OCI-LY7 (cell line): ENCODE measurements around the gene GLYR1.

Source experiments
- CTCF ChIP-seq: fragments of 200-600 bp; sonication (generic); conservative IDR thresholded peaks from 2 replicates; pipeline ENCODE4 v1.5.1; 2014; ENCODE audit warnings: mild to moderate bottlenecking, antibody characterized with exemption, low read length, moderate library complexity, mixed read lengths
- EZH2phosphoT487 ChIP-seq: fragments of 200-600 bp; sonication (generic); IDR thresholded peaks from 2 replicates; pipeline ENCODE4 v1.6.1; 2018; ENCODE audit warnings: low read depth, borderline replicate concordance, mild to moderate bottlenecking, mixed run types, antibody characterized with exemption, low read length, moderate library complexity, mixed read lengths

GRCh38 chr16:4880006-4880580, 33.0 kb upstream of the GLYR1 start:
- TF ChIP-seq CTCF (no peak), EZH2phosphoT487 (no peak)
